HG02938 (cell line): ENCODE data around the gene MAP7.
"Not testable (repeated sequence)": the region's sequence is repeated elsewhere in the genome, so short reads cannot be mapped to it uniquely, and the experiment has no call there.

Source experiments
- ATAC-seq: cut with Tn5 transposase; IDR thresholded peaks from one replicate; pipeline ENCODE4 v1.9.1; 2021; ENCODE audit warnings: mild to moderate bottlenecking, moderate library complexity; ENCODE audit not compliant: unreplicated experiment

MAP7 gene

DNA sequence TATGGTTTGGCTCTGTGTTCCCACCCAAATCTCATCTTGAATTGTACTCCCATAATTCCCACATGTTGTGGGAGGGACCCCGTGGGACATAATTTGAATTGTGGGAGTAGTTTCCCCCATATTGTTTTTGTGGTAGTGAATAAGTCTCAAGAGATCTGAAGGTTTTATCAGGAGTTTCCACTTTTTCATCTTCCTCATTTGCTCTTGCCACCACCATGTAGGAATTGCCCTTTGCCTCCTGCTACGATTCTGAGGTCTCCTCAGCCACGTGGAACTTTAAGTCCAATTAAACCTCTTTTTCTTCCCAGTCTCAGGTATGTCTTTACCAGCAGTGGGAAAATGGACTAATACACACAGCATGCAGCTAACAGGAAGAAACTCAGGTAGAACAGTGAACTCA, 151.8 kb downstream of the MAP7 start:
- ATAC-seq = no peak

DNA sequence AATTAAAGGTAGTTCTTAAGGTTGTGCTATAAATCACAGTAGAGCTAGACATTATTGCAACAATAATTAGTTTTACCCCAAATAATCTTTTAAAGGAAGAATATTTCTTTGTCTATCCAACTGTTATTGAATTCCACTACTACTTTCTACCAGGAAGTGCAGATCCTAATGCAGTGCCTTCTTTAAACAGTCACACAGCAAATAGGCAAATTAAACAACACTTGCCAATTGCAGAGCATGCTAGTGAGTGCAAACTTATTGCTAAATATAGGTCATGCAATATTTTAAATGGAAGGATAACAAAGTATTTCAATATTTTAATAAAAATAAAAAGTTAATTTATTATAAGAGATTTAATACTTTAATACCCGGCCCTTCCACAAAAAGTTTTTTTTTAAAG, 153.3 kb downstream of the MAP7 start:
- no peak for ATAC-seq

DNA sequence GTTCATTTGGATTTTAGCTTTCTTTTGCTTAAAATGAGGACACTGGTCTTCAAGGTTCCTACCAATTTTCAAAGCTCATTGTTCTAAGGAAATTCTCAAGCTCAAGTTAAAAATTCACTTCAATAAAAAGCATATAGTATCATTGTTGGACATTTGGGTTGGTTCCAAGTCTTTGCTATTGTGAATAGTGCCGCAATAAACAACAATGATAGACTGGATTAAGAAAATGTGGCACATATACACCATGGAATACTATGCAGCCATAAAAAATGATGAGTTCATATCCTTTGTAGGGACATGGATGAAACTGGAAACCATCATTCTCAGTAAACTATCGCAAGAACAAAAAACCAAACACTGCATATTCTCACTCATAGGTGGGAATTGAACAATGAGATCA, 159.3 kb downstream of the MAP7 start:
- ATAC-seq = not testable (repeated sequence)

DNA sequence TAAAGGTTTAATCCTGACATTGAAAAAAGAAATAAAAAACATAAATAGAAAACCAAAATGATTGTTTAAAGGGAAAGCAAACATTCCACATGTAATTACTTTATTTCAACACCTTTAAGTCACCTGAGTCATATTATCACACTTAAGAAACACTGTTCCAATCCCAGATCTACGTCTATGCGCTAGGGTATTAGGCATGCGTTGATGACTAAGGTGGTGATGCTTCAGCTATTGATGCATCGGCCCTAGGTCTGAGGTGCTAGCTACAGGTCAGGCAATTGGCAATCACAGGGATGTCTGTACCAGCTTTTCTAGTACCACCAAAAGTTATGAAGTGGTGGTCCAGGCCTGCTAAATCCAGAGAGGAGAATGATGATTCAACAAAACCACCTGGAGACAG, 162.9 kb downstream of the MAP7 start:
- no peak for ATAC-seq

DNA sequence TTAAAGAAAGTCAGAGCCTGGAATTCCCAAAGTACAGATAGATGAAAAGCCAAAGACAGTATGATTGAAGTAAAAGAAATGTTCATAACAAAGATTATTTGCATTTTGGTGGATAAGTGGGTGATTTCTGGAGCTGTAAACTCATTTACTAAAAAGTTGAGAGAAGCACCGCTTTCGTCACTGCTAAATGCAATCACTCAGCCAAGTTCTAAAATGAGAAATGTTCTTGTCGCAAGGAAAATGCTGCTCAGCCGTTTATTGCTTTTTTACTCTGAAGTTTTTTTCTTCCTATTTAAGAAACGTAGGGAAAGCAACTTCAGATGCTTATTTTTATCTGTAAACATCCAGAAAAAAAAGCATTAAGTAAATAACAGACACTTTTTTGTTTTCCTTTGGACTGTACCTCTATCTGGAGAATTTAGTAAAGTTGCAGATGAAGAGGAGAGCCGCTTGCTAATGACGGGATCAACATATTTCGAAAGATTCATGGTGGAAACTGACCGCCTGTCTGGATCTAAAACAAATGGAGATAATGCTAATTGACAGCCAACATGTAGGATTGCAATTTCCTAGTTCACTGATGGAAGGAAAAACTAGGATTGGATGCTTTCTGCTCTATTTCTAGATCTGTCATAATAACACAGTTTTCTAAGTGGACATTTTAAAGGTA, 166.8 kb downstream of the MAP7 start:
- no peak for ATAC-seq

DNA sequence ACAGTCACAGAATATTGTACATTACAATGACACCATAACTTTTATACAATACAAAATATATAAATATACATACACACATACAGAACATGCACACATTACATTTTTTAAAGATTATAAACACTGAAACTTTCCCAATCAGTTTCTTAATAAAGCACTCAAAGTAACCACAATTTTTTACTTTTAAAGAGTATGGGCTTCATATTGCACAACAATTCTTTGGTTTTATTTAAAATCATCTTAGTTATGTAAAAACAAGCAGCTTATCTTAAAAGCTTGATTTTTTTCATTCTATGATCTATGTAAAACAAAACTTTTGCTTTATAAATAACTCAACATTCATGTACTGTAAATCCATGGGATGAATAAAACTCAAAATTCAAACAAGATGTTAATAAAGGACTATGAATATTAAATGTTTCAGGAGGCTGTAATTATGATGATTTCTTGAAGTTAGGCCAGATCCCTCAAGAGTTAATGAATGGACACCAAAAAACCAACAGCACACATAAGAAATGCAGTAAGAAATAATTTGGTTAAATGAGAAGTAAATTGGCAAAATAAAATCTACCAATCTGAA, 167.5 kb downstream of the MAP7 start:
- no peak for ATAC-seq

DNA sequence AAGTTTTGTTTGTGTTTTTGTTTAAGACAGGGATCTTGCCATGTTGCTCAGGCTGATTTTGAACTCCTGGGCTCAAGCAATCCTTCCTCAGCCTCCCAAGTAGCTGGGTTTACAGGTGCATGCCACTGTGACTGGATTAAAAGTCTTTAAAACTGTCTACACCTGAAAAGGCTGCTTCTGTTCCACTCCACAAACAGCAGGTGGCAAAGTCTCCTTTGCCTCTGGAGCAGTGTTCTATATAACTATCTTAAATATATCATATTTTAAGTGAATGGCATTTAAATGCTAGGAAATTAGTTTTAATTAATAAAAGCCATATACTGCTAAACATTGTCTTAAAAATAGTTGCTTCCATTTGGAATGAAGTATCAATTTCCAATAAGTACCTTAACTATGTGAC, 171.3 kb downstream of the MAP7 start:
- ATAC-seq = no peak

DNA sequence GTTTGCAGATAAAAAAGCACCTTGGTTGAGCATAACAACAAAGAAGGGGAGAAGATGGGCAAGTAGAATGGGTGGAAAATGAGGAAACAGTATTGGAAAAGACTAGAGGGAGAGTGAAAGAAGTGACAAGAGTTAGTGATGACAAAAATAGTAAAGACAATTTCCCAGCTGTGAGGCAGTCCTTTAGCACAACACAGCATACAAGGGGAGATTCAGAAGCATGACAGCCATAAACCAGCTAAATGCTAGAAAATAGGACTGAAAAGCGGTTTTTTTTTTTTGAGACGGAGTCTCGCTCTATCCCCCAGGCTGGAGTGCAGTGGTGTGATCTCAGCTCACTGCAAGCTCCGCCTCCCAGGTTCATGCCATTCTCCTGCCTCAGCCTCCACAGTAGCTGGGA, 174.4 kb downstream of the MAP7 start:
- ATAC-seq = not testable (repeated sequence)

DNA sequence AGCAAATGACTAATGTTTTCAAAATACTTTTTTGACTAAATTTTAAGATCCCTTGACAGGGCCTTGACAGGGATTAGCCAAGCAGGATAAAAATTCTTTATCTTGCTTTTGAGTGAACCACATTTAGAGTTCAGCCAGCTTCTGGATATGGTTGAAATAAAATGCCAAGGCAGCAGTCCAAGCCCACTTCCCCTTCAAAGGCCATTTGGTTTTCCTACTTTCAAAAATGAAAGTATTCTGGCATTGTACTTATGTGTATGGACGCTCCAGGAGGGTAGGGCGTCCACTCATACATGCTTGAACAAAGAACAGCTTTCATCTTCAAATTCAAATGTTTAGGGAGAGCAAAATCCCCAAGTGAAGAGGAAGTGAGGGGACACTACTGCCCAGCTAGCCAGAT, 178.3 kb downstream of the MAP7 start:
- no peak for ATAC-seq

DNA sequence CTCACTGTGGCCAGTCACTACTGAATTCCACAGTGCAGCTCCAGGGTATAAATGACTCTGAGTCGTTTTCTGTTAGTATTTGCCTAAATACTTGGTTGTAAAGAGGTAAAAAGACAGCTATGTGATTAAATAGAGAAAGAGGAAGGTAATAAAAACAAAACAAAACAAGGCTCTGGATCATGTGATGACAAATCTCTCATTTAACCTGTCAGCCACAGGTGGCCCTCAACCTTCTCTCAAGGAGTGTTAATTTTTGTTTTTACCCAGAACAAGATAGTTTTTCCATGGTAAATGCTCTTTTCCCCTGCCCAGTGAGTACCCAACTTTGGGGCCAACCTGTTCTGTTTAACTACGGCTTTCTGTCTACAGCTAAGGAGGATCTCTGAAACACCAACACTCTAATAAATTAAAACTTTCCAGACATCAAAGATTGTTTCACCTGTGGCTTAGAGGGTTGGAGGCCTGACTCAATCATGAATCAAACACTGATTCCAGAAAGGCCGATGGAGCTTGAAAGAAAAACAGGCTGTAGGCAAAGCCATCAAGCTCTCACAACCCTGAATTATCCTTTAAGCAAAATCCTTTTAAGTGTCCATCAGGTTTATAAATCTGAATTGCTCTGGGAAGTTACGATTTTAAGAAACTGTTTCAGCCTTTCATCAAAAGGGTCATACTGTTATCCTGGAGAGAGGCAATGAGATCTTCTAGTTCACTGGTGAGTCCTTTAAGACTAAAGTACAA, 179.1 kb downstream of the MAP7 start:
- no peak for ATAC-seq

DNA sequence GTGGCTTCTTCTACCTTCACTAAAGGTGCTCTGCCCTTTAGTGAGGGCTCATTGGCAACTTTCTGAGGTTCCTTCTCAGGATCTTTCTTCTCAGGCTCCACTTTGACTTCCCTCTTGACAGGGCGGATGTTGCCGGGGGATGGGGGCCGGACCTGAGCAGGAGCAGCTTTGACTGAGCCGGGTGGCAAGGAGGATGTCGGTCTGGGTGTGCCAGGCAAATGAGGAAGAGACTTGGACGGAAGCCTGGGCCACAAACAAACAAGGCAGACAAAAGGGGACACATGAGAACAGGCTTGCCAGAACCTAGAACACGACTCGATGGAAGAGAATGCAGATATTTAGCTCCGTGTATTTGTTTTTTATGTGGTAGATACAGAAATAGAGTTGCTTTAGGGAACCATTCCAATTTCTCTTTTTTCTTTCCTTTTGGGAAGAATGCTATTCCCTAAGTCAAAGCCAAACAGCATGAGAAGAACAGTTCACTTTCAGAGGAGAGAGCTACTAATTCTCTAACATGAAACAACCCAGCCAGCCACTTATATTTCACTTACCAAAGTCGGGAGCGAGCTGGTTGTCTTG, 184.4 kb downstream of the MAP7 start:
- no peak for ATAC-seq

DNA sequence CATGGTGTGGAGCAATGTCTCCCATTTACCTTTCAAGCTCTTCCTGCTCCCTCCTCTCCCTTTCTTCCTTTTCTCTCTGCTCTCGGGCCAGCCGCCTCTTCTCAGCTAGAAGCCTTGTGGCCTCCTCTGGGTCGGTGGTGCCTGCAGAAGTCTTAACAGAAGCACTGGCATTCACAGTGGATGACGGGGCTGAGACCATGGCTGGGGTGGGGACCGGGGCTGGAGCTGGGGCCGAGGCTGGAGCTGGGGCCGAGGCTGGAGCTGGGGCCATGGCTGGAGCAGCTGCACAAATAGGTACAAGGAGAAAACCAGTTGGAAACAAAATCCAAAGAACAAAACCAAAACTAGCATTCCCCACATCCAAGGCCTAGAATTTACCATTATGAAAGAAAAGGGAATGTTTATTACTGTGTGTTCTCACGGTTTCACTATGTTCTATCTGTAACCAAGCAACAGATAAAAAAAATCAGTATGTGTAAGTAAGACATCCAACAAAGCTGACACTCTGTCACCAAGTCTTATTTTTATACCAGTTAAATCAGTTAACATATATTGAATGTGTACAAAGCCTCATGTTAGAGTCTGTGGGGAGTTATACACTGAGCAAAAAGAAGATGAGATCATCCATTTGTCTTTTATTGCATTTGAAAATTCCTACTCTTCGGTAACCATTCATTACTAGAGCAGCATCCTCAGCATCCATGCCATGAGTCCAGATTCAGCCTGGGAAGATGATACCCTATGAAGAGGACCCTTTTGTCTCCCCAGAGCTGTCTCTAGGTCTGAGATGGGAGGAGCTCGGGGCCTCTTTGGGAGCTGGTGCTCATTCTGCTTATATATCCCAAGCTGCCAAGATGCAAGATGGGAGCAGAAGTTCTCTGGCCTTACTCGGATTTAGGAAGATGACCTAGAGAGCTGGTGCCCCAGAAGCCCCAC, 187.5 kb downstream of the MAP7 start:
- ATAC-seq = no peak

DNA sequence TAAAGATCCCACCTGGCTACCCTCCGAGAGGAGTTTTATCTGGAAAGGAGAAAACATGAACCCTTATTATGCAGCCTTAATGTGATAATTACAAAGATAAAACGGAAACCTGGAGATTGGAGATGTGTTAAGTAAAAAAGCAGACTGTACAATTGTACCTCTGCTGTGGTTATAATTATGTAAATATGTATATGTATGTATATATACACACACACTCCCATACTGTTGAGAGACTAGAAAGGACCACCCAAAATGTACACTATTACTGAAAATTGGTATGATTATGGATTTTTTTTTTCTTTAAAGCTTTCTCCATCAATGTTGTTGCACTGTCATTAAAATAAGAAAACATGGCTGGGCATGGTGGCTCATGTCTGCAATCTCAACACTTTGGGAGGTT, 188.4 kb downstream of the MAP7 start:
- ATAC-seq = no peak

DNA sequence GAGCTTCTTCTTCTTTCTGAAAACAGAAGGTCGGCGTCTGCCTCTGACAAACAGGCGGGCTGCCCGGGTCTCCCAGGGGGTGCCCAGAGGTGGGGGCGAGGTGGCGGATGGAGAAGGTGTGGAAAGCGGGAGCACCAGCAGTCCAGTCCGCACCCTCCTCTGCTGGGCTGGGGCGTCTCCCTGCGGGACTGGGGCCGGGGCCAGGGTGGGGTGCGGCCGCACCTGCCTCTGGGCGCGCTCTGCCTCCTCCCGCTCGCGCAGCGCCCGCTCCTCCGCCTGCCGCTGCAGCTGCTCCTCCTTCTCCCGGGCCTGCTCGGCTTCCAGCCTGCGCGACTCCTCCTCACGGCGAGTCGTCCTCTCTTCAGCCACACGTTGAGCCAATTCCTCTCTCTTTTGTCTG, 189.4 kb downstream of the MAP7 start:
- ATAC-seq = no peak

DNA sequence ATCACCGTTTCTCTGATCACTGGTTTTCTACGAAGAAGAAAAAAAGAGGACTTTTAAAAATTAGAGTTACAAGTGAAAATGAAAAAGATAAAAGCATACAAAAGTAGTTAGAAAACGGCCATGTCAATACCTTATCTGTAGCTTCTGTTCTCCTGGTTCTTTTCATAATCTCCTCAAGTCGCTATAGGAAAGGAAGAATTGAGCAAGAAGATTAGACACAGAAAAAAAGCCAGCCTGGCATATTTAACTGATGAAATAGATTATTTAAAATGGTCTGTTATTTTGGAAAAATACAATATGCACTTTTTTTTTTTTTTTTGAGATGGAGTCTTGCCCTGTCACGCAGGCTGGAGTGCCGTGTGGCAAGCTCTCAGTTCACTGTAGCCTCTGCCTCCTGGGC, 190.4 kb downstream of the MAP7 start:
- no peak for ATAC-seq

DNA sequence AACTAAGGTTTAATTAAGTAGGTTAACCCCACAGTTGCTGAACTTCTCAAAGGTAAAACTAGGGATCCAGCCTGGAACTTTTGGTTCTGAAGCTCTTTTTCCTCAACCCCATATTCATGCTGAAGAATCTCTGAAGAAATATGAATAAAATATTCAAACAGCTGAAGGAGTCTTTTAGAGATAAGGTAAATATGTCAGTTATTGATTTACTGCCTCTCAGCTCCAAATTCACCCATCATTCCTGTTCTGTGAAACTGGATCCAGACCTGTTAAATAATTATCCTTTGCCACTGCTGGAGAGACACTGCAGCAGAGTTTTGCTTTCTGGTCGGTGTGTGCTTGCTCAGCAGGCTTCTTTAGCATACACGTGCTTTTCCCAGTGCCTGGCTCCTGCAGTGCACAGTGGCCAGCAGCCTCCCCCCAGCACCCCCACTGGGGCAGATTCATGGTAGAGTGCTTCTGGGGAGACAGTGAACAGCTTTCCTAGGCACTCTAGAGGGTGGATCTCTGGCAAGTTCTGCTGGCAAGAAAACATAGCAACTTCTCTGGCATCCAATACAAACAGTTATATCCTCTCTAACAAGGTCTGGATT, 198.6 kb downstream of the MAP7 start:
- no peak for ATAC-seq

DNA sequence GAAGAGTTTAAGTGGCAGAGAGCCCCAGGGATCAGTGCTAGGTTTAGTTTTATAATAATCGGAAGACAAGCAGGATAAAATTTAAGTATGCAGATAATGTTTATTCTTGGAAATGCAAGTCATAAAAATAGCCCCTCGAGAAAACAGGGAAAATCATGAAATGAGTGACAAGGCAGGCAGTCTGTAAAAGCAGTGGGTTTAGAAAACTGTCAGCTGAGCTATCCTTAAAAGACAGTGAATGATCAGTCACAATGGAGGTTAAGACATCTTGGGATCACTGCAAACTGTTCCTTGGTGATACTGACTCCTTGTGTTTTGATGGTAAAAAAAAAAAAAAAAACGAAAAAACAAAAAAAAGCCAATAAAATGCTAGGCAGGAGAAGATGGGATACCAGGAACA, 199.3 kb downstream of the MAP7 start:
- ATAC-seq = no peak

DNA sequence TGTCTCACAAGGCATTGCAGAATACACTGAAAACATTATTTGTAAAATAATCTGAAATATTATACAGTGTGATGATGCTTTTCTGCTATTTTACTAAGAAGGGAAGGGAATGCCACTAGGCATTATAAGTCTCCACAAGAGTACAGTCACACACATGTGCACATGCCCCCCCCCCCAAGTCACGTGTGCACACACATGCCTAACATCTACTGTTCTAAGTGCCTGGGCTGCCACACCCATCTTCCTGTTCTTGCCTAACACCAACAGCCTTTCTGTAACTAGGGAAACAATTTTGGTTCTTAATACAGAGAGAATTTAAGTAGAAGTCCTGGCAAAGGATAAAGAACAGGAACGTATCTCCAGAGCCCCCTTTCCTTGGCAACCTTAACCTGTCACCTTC, 202.4 kb downstream of the MAP7 start:
- ATAC-seq = no peak

DNA sequence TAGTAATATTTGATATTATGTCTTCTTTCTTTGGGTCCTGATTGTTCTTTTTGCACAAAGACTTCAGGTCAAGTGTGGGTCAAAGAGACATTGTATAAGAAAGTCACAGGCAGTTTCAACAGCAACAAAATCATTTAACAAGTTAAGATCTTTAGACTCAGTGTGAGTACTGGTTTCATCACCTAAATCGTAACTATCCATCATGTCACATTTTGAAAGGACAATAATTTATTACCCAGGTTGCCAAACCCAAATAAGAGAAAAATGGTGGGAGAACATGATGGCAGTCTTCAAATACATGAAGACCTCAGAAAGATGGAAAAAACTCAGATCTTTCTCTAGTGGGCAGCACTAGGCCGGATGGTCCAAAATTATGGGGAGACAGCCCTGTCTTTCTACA, 205.1 kb downstream of the MAP7 start:
- no peak for ATAC-seq

DNA sequence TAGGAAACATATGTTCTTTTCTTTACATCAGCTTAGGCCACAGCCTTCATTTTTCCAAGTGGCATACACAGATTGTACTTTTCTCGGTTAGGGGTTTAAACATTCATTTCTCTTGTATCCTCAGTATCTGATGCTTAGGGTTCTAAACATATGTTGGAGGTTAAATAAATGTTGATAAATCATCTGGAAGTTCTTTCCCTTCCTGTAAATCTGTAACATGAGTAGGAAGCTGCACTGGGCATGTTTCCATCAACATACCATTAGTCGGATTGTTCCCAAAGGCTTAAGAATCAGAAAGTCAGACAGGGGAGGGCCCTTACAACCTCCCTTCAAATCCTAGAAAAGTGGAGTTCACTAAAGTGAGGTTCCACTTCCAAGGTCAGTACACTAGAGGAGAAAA, 205.8 kb downstream of the MAP7 start:
- ATAC-seq = no peak

DNA sequence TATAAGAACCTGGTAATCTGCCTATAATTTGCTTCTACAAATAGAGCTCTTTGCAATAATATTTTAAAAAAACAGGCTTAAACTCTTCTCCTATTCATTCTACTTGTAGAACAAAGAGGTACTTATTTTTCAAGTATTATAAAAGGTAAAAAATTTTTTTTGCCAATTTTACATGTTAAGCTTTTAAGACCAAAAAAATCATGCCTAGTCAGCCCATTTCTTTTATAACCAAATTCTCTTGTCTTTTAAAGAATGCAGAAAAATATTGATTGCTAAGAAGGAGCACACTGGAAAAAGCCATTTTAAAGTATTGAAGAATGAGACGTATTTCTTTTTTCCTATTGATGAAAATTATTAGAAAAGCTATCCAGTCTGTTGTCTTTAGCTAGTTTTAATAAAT, 206.5 kb downstream of the MAP7 start:
- ATAC-seq = no peak
